ENCODE measurements around the gene FOXP1.

The FOXP1 gene

DNA sequence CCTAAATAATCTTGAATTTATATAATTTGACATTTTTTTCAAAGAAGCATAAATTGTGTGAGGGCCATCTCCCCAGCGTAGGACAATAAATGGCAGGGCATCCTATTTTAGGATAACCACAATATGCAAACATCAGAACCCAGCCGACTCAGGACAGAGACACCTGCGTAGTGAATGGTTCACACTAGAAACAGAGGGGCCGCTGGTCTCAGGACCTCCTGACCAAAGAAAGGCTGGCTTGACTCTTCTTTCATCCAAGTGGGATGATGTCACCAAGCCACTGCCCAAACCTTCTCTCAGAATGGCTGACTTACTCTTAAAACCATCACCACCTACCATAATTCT lies 162.1 kb downstream of the FOXP1 start:
- Histone ChIP-seq H2BK12ac (ENCODE audit: low read length) (no peak overlapping the region), H4K91ac (ENCODE audit: low read depth, low read length) (no peak overlapping the region), H3K36me3 (ENCODE audit: control insufficient read depth in 1 of 2, insufficient read depth in 2 of 2, low read length in 2 of 2) (no peaks in the 10 kb centered on the region), H4K8ac (ENCODE audit: low read depth, low read length) (no peak overlapping the region), H3K4me1 (ENCODE audit: control insufficient read depth in 1 of 2, insufficient read depth in 2 of 2, low read length in 2 of 2) (no peaks in the 10 kb centered on the region), H3K4me3 (ENCODE audit: low read depth, low read length) (no peak overlapping the region), H3K23ac (ENCODE audit: low read length) (no peak overlapping the region), H3K9me3 (ENCODE audit: insufficient read depth, low read depth, low read length) (no peaks in the 10 kb centered on the region), H3K9ac (ENCODE audit: low read length) (no peak overlapping the region), H4K12ac (ENCODE audit: low read depth, low read length) (no peak overlapping the region), H3K18ac (ENCODE audit: low read length) (no peak overlapping the region), H3K27ac (ENCODE audit: low read depth, low read length) (no peak overlapping the region), H2AFZ (ENCODE audit: insufficient read depth, low read length, poor library complexity) (no peak overlapping the region), H3K14ac (ENCODE audit: low read length) (no peak overlapping the region), H3K79me2 (ENCODE audit: control insufficient read depth, insufficient read depth, low read length, poor library complexity) (no peaks in the 10 kb centered on the region), H3K4ac (ENCODE audit: low read depth, low read length) (no peak overlapping the region), H2AK5ac (ENCODE audit: low read length) (no peak overlapping the region), H3K27me3 (ENCODE audit: insufficient read depth, low read length) (no peaks in the 10 kb centered on the region), H3K79me1 (ENCODE audit: low read length) (no peaks in the 10 kb centered on the region), H2BK5ac (ENCODE audit: low read depth, low read length, poor library complexity) (no peak overlapping the region), H3K4me2 (ENCODE audit: low read length) (no peak overlapping the region), H2BK120ac (ENCODE audit: insufficient read depth, low read length, poor library complexity) (no peak overlapping the region)
- no peak for DNase-seq
- no CpG with 5 or more reads among the region's 4 CpGs for WGBS (ENCODE audit: extremely low coverage, insufficient coverage, insufficient read length)

DNA sequence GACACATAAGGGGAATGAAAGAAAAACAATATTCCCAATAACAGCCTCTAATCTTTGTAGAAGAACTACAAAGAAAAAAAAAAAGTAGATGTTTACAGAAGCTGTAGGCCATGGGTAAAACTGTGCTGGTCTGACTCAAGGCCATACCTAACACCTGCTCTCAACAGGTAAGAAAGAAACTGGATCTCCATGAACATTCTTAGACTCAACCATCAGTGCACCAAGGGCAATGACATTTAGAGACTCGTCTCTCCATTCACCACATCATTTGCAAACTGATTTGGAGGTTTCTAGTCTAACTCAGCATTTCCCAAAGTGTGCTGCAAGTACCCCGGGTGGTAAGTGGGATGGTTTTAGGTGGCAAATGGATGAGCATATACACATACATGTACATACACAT lies 164.2 kb downstream of the FOXP1 start:
- no peak overlapping the region for H2BK12ac ChIP-seq (ENCODE audit: low read length)
- H3K4me3 ChIP-seq (ENCODE audit: low read depth, low read length): no peak overlapping the region
- no peak overlapping the region for H3K4me2 ChIP-seq (ENCODE audit: low read length)
- no peak overlapping the region for H3K23ac ChIP-seq (ENCODE audit: low read length)
- H3K9ac ChIP-seq (ENCODE audit: low read length): no peak overlapping the region
- H3K9me3 ChIP-seq (ENCODE audit: insufficient read depth, low read depth, low read length): no peaks in the 10 kb centered on the region
- peaks cover 0 to 3% of the 10 kb centered on the region in 2 experiments for H3K4me1 ChIP-seq (ENCODE audit: control insufficient read depth in 1 of 2, insufficient read depth in 2 of 2, low read length in 2 of 2)
- no CpG with 5 or more reads among the region's 2 CpGs for WGBS (ENCODE audit: extremely low coverage, insufficient coverage, insufficient read length)
- no peak overlapping the region for H3K18ac ChIP-seq (ENCODE audit: low read length)
- no peak overlapping the region for H4K8ac ChIP-seq (ENCODE audit: low read depth, low read length)
- no peak overlapping the region for H2AFZ ChIP-seq (ENCODE audit: insufficient read depth, low read length, poor library complexity)
- H3K79me2 ChIP-seq (ENCODE audit: control insufficient read depth, insufficient read depth, low read length, poor library complexity): no peaks in the 10 kb centered on the region
- no peak overlapping the region for H2BK5ac ChIP-seq (ENCODE audit: low read depth, low read length, poor library complexity)
- H3K27me3 ChIP-seq (ENCODE audit: insufficient read depth, low read length): no peaks in the 10 kb centered on the region
- H3K14ac ChIP-seq (ENCODE audit: low read length): no peak overlapping the region
- H3K27ac ChIP-seq (ENCODE audit: low read depth, low read length): no peak overlapping the region
- no peak overlapping the region for H2AK5ac ChIP-seq (ENCODE audit: low read length)
- DNase-seq: no peak
- H3K79me1 ChIP-seq (ENCODE audit: low read length): no peaks in the 10 kb centered on the region
- H4K12ac ChIP-seq (ENCODE audit: low read depth, low read length): no peak overlapping the region
- no peaks in the 10 kb centered on the region for H3K36me3 ChIP-seq (ENCODE audit: control insufficient read depth in 1 of 2, insufficient read depth in 2 of 2, low read length in 2 of 2)
- H3K4ac ChIP-seq (ENCODE audit: low read depth, low read length): no peak overlapping the region
- H4K91ac ChIP-seq (ENCODE audit: low read depth, low read length): no peak overlapping the region
- no peak overlapping the region for H2BK120ac ChIP-seq (ENCODE audit: insufficient read depth, low read length, poor library complexity)

DNA sequence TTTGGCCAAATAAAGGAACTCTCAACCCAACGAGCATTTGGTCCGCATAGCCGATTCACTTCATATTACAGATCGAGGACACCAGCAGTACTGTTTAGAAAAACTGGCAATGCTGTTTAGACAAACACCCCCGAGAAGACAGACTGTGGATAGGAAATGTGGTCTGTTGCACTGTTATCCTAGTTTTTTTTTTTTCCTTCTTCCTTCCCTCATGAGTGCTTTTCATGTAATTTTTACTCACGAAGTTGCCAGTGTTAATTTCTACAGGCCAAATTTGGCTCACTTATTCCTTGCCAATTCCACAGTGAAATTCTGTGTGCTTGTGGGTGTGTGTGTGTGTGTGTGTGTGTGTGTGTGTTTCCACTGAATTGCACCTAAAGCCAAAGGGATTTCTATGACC lies 165.7 kb downstream of the FOXP1 start:
- no peak overlapping the region for H4K8ac ChIP-seq (ENCODE audit: low read depth, low read length)
- H3K27ac ChIP-seq (ENCODE audit: low read depth, low read length): no peak overlapping the region
- no peak overlapping the region for H2AFZ ChIP-seq (ENCODE audit: insufficient read depth, low read length, poor library complexity)
- peaks cover 0 to 3% of the 10 kb centered on the region in 2 experiments for H3K4me1 ChIP-seq (ENCODE audit: control insufficient read depth in 1 of 2, insufficient read depth in 2 of 2, low read length in 2 of 2)
- no peak overlapping the region for H2BK5ac ChIP-seq (ENCODE audit: low read depth, low read length, poor library complexity)
- H3K27me3 ChIP-seq (ENCODE audit: insufficient read depth, low read length): no peaks in the 10 kb centered on the region
- H3K9ac ChIP-seq (ENCODE audit: low read length): no peak overlapping the region
- H3K79me2 ChIP-seq (ENCODE audit: control insufficient read depth, insufficient read depth, low read length, poor library complexity): no peaks in the 10 kb centered on the region
- no peak overlapping the region for H3K23ac ChIP-seq (ENCODE audit: low read length)
- no peak overlapping the region for H4K12ac ChIP-seq (ENCODE audit: low read depth, low read length)
- H3K4me2 ChIP-seq (ENCODE audit: low read length): no peak overlapping the region
- H3K9me3 ChIP-seq (ENCODE audit: insufficient read depth, low read depth, low read length): no peaks in the 10 kb centered on the region
- DNase-seq: no peak
- no CpG with 5 or more reads among the region's 6 CpGs for WGBS (ENCODE audit: extremely low coverage, insufficient coverage, insufficient read length)
- H3K14ac ChIP-seq (ENCODE audit: low read length): no peak overlapping the region
- H3K4me3 ChIP-seq (ENCODE audit: low read depth, low read length): no peak overlapping the region
- H3K79me1 ChIP-seq (ENCODE audit: low read length): no peaks in the 10 kb centered on the region
- H4K91ac ChIP-seq (ENCODE audit: low read depth, low read length): no peak overlapping the region
- H2BK120ac ChIP-seq (ENCODE audit: insufficient read depth, low read length, poor library complexity): no peak overlapping the region
- no peak overlapping the region for H3K18ac ChIP-seq (ENCODE audit: low read length)
- no peaks in the 10 kb centered on the region for H3K36me3 ChIP-seq (ENCODE audit: control insufficient read depth in 1 of 2, insufficient read depth in 2 of 2, low read length in 2 of 2)
- no peak overlapping the region for H2AK5ac ChIP-seq (ENCODE audit: low read length)
- H2BK12ac ChIP-seq (ENCODE audit: low read length): no peak overlapping the region
- no peak overlapping the region for H3K4ac ChIP-seq (ENCODE audit: low read depth, low read length)

DNA sequence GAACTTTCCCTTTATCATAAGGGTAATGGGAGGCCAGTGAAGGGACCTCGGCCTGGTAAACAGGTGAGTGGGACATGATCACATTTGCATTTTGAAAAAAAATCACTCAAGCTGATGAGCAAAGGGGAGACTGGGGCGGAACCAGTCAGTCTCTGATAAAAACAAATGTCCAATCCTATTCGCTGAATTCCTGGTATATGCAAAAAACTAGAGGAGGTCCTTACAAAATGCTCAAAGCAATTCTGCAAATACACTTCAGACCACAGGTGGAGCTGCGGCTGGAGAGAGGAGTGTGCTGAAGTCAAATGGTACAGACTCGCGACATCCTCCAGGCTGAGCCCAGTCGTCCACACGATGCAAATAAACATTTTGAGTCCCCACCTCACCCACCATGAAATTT lies 166.7 kb downstream of the FOXP1 start:
- Histone ChIP-seq H4K8ac (ENCODE audit: low read depth, low read length) (no peak overlapping the region), H3K9ac (ENCODE audit: low read length) (no peak overlapping the region), H3K4me1 (ENCODE audit: control insufficient read depth in 1 of 2, insufficient read depth in 2 of 2, low read length in 2 of 2) (peaks cover 0 to 3% of the 10 kb centered on the region in 2 experiments), H4K91ac (ENCODE audit: low read depth, low read length) (no peak overlapping the region), H4K12ac (ENCODE audit: low read depth, low read length) (no peak overlapping the region), H3K79me1 (ENCODE audit: low read length) (no peaks in the 10 kb centered on the region), H2BK5ac (ENCODE audit: low read depth, low read length, poor library complexity) (no peak overlapping the region), H3K36me3 (ENCODE audit: control insufficient read depth in 1 of 2, insufficient read depth in 2 of 2, low read length in 2 of 2) (no peaks in the 10 kb centered on the region), H3K79me2 (ENCODE audit: control insufficient read depth, insufficient read depth, low read length, poor library complexity) (no peaks in the 10 kb centered on the region), H3K4ac (ENCODE audit: low read depth, low read length) (no peak overlapping the region), H3K9me3 (ENCODE audit: insufficient read depth, low read depth, low read length) (no peaks in the 10 kb centered on the region), H2BK12ac (ENCODE audit: low read length) (no peak overlapping the region), H3K27me3 (ENCODE audit: insufficient read depth, low read length) (no peaks in the 10 kb centered on the region), H3K23ac (ENCODE audit: low read length) (no peak overlapping the region), H3K18ac (ENCODE audit: low read length) (no peak overlapping the region), H3K4me2 (ENCODE audit: low read length) (no peak overlapping the region), H2BK120ac (ENCODE audit: insufficient read depth, low read length, poor library complexity) (no peak overlapping the region), H2AFZ (ENCODE audit: insufficient read depth, low read length, poor library complexity) (no peak overlapping the region), H2AK5ac (ENCODE audit: low read length) (no peak overlapping the region), H3K14ac (ENCODE audit: low read length) (no peak overlapping the region), H3K27ac (ENCODE audit: low read depth, low read length) (no peak overlapping the region), H3K4me3 (ENCODE audit: low read depth, low read length) (no peak overlapping the region)
- DNase-seq: peak; percentile 14 to 44
- whole genome bisulfite sequencing (ENCODE audit: extremely low coverage, insufficient coverage, insufficient read length): no CpG with 5 or more reads among the region's 8 CpGs

Data from trophoblast cell (in vitro differentiated cells and primary cell).